ENCODE measurements around the gene TUG1.

DNA sequence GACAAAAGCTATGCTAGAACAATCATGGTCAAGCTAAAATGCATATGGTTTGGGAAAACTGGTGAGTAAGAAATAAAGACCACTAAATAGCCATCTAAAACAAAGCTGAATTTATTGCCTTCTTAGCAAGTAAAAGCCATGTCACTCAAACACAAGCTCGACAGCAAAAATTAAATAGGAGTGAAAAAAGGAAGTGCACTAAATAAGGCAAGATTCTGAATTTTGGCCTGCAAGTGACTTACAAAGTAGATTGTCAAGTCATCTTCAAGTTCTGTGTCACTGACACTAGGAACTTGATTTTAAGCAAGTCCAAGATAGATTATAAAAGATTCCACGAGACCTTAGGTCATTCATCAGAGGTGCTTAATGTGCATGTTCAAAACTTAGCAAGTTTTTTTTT lies 27.4 kb downstream of the TUG1 start:
- TF ChIP-seq CTCF (conservative IDR thresholded peaks at IDR 0.05; ENCODE audit: low read depth, low read length) (no peak), EZH2phosphoT487 (IDR thresholded peaks at IDR 0.05; ENCODE audit: borderline replicate concordance, low read length) (no peak)

All from PC-3 (cell line).